ENCODE data around the gene ISCU. TPM values are rescaled to one million over a fixed set of nuclear protein-coding genes. Genes with fewer than 3 reads are reported as not detected.

The ISCU gene
- total and polyA plus RNA-seq, 9 of the 15 experiments (the other 6 are each of a cell fraction or from before 2014, with no cell fraction given): 15.9 to 92.5 (median 77.3) TPM

DNA sequence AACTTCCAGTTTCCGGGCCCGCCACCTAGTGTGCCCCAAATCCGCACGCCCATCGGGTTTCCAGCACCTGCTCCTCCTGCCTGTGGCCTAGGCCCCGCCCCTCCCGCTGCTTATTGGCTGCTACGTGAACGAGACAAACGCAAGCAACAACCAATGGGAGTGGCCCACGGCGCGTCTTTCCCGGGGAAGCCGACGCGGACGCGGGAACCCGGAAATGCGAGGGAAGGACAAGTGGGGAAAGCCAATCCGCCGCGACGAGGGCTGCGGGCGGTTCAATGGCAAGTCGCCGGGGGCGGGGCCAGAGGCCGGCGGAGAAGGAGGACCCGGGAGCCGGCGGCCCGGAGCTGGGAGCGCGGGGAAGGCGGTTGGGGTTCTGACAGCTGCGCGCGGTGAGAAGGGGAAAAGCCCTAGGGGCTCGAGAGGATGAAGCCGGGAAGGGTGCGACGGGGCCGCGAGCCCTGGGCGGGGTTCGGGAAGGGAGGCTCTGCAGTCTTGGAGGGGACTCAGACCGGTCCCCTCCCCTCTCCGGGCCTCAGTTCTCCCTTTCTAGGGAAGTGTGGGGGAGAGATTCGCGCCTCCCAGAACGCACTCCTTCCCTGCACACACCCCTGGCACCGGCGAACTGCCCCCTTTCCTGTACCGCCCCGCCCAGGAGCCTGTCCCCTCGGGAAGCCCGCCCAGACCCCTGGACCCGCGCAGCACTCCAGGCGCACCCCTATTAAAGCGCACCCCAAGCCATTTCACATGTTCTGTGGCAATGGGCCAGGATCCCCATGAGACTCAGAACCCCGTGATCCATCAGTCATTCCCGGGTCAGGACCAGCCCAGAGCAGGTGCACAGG lies 47.2 kb upstream of the ISCU start, which contains the start of gene FICD:
FICD (plus strand) TSS at position 305 of the 842 bp plus-strand sequence. CDS start 1,696 bp downstream, outside the sequence.
- Histone ChIP-seq H3K9ac (ENCODE audit: insufficient read depth in 1 of 2, low read depth in 2 of 2, low read length in 2 of 2) (peak within 1 kb of the TSS; percentile 85 to 94), H3K36me3 (ENCODE audit: control insufficient read depth, insufficient read depth, low read length) (peaks cover 30% of the 10 kb centered on the region), H3K27ac (ENCODE audit: extremely low read depth, low read depth, low read length) (peak within 1 kb of the TSS; percentile 79), H3K4me1 (replicated peaks in 1 of 2; ENCODE audit: control insufficient read depth in 2 of 2, insufficient read depth in 2 of 2, low read length in 2 of 2) (peaks cover 8 to 23% of the 10 kb centered on the region in 2 experiments; a peak in 4 of 5 replicates), H3K9me3 (replicated peaks; ENCODE audit: control insufficient read depth, insufficient read depth, low read depth, low read length) (no peaks in the 10 kb centered on the region), H3K27me3 (ENCODE audit: control insufficient read depth in 2 of 2, insufficient read depth in 2 of 2, low read length in 2 of 2) (no peaks in the 10 kb centered on the region), H4K20me1 (replicated peaks; ENCODE audit: control insufficient read depth, insufficient read depth, low read length) (no peaks in the 10 kb centered on the region), H3K4me2 (ENCODE audit: insufficient read depth, low read length) (peak within 1 kb of the TSS; percentile 89), H2AFZ (ENCODE audit: low read depth, low read length) (peak within 1 kb of the TSS; percentile 98), H3K4me3 (peak within 1 kb of the TSS; percentile 67), H3K9me1 (ENCODE audit: control insufficient read depth, insufficient read depth, low read length) (no peaks in the 10 kb centered on the region), H3K79me2 (ENCODE audit: control insufficient read depth, insufficient read depth, low read length) (peaks cover 8% of the 10 kb centered on the region)
- DNase-seq (ENCODE audit: extremely low read depth in 1 of 4, low spot score in 3 of 4) (peak; percentile 94 to 100 (median 96)), ATAC-seq (peak; percentile 94), FAIRE-seq (peak; percentile 98)
- intact Hi-C loops (cut with micrococcal nuclease): loop anchor here (5.0 kb wide), 2 partner anchors 523 to 598 kb away; no protein-coding TSS in a partner anchor
- WGBS (ENCODE audit: insufficient coverage, low coverage, missing lambda C conversion rate): under 1% methylated on average over 51 of the region's 67 CpGs
- ChIA-PET CTCF (ENCODE audit: low intra/inter-chr PET ratio) (no interaction called here), POLR2A (interaction anchor here (0.6 to 3.7 kb wide), 4 partner anchors 17 to 458 kb away, joined by 3 to 15 read pairs (median 5); partner anchors contain the start of gene SART3)
- TSS peak; percentile 78 for BruUV-seq (replicated peaks)
- in situ Hi-C loops (cut with MboI): no loop called here
- TF ChIP-seq ZBTB7A (IDR thresholded peaks at IDR 0.05; ENCODE audit: borderline replicate concordance, control insufficient read depth, low read depth, low read length) (0 out of 2 replicates have a peak, but pooled peaks have one; percentile 26), SMAD4 (CRISPR knock-in tag; conservative IDR thresholded peaks at IDR 0.05) (no peak), POLR2G (IDR thresholded peaks at IDR 0.05; ENCODE audit: low read depth, low read length) (peak; percentile 97), MIER1 (IDR thresholded peaks at IDR 0.05; ENCODE audit: low read depth) (no peak), LARP7 (IDR thresholded peaks at IDR 0.05) (no peak), ZNF449 (CRISPR knock-in tag; IDR thresholded peaks at IDR 0.05) (no peak), CHAMP1 (IDR thresholded peaks at IDR 0.05) (no peak), ID3 (CRISPR knock-in tag; IDR thresholded peaks at IDR 0.05) (no peak), ID3 (tag; IDR thresholded peaks at IDR 0.05) (no peak), ZNF778 (CRISPR knock-in tag; IDR thresholded peaks at IDR 0.05) (no peak), HDAC6 (IDR thresholded peaks at IDR 0.05; ENCODE audit: low read depth, low read length) (no peak), FIP1L1 (IDR thresholded peaks at IDR 0.05; ENCODE audit: low read depth, low read length, poor library complexity, severe bottlenecking) (peak; percentile 54), BHLHE40 (IDR thresholded peaks at IDR 0.05; ENCODE audit: low read length) (peak; percentile 50; the same call in 1 of the 2 replicates), CEBPG (CRISPR knock-in tag; IDR thresholded peaks at IDR 0.05) (no peak), CEBPG (tag; conservative IDR thresholded peaks at IDR 0.05 in 1 of 2, IDR thresholded peaks at IDR 0.05 in 1 of 2) (no peak), BCOR (IDR thresholded peaks at IDR 0.05) (no peak)
